HFFc6 (cell line): ENCODE results near the gene CSMD2. TPM values are rescaled to one million over a fixed set of nuclear protein-coding genes. Genes with fewer than 3 reads are reported as not detected.

Source experiments
- DNase-seq: peaks from one replicate; pipeline ENCODE4 v3.0.0-alpha.2; 2018
- H3K27ac Mint-ChIP-seq: 2 replicates; pipeline ENCODE4 v1.8.0; 2020; ENCODE audit warnings: mild to moderate bottlenecking, mixed read lengths
- H3K27me3 Mint-ChIP-seq: 2 replicates; pipeline ENCODE4 v1.8.0; 2021; ENCODE audit warnings: mild to moderate bottlenecking, moderate library complexity, mixed read lengths; ENCODE audit not compliant: insufficient read depth
- H3K36me3 Mint-ChIP-seq: 2 replicates; pipeline ENCODE4 v1.8.0; 2021; ENCODE audit warnings: low read depth, mixed read lengths
- H3K4me1 Mint-ChIP-seq: 2 replicates; pipeline ENCODE4 v1.8.0; 2020; ENCODE audit warnings: low read depth, mixed read lengths
- H3K4me3 Mint-ChIP-seq: 2 replicates; pipeline ENCODE4 v1.8.0; 2020; ENCODE audit warnings: mild to moderate bottlenecking, moderate library complexity, mixed read lengths
- H3K9me3 Mint-ChIP-seq: 2 replicates; pipeline ENCODE4 v1.8.0; 2020; ENCODE audit warnings: mild to moderate bottlenecking, mixed read lengths
- total RNA-seq, 6 experiments: library from RNA; stranded (reverse); fragmentation: NEBNext Ultra II Directional; extraction: Animal tissue kit (Norgen Biotek cat#: 25700); gene quantifications; 2 replicates in 1 of 6; 3 replicates in 5 of 6; pipeline ENCODE4 v1.2.3, GENCODE V29; 2021
- TF ChIP-seq, protein P1 (sequence below): fragments of 200-600 bp; sonication (generic); IDR thresholded peaks from 2 replicates; pipeline ENCODE4 v1.5.0; 2021; ENCODE audit warnings: antibody characterized with exemption, mild to moderate bottlenecking

The CSMD2 gene
- total RNA-seq, 6 experiments from 2014 or later: 0.77 to 3.2 (median 1.2) TPM

GRCh38 chr1:33719326-33719725 lies 445.7 kb downstream of the CSMD2 start:
- no peak for DNase-seq
- Mint-ChIP-seq H3K4me1 (no peaks in the 10 kb centered on the region), H3K36me3 (no peaks in the 10 kb centered on the region; the same call in 1 of the 2 replicates), H3K9me3 (peaks cover 5% of the 10 kb centered on the region), H3K4me3 (no peak overlapping the region), H3K27me3 (no peaks in the 10 kb centered on the region; the same call in 1 of the 2 replicates), H3K27ac (no peak overlapping the region)
- TF ChIP-seq, protein P1, sequence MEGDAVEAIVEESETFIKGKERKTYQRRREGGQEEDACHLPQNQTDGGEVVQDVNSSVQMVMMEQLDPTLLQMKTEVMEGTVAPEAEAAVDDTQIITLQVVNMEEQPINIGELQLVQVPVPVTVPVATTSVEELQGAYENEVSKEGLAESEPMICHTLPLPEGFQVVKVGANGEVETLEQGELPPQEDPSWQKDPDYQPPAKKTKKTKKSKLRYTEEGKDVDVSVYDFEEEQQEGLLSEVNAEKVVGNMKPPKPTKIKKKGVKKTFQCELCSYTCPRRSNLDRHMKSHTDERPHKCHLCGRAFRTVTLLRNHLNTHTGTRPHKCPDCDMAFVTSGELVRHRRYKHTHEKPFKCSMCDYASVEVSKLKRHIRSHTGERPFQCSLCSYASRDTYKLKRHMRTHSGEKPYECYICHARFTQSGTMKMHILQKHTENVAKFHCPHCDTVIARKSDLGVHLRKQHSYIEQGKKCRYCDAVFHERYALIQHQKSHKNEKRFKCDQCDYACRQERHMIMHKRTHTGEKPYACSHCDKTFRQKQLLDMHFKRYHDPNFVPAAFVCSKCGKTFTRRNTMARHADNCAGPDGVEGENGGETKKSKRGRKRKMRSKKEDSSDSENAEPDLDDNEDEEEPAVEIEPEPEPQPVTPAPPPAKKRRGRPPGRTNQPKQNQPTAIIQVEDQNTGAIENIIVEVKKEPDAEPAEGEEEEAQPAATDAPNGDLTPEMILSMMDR: no peak

- H3K4me3 Mint-ChIP-seq: no peak overlapping the region
- no peak for DNase-seq
- no peaks in the 10 kb centered on the region; the same call in 1 of the 2 replicates for H3K27me3 Mint-ChIP-seq
- peaks cover 11% of the 10 kb centered on the region for H3K9me3 Mint-ChIP-seq
- TF ChIP-seq, protein P1: no peak
- no peak overlapping the region for H3K27ac Mint-ChIP-seq
- H3K4me1 Mint-ChIP-seq: no peaks in the 10 kb centered on the region
- H3K36me3 Mint-ChIP-seq: no peaks in the 10 kb centered on the region; the same call in 1 of the 2 replicates
Observed at GRCh38 chr1:33718186-33718585, 446.8 kb downstream of the CSMD2 start.

GRCh38 chr1:33716976-33717688 lies 447.9 kb downstream of the CSMD2 start:
- Mint-ChIP-seq H3K27ac (no peak overlapping the region), H3K27me3 (no peaks in the 10 kb centered on the region; the same call in 1 of the 2 replicates), H3K4me1 (no peaks in the 10 kb centered on the region), H3K4me3 (no peak overlapping the region), H3K36me3 (no peaks in the 10 kb centered on the region; the same call in 1 of the 2 replicates), H3K9me3 (peaks cover 11% of the 10 kb centered on the region)
- TF ChIP-seq, protein P1: no peak
- no peak for DNase-seq

- Mint-ChIP-seq H3K9me3 (peaks cover 11% of the 10 kb centered on the region), H3K4me1 (no peaks in the 10 kb centered on the region; the same call in 1 of the 2 replicates), H3K27me3 (no peaks in the 10 kb centered on the region; the same call in 1 of the 2 replicates)
Observed at GRCh38 chr1:33715195-33715811, 449.7 kb downstream of the CSMD2 start.

DNA sequence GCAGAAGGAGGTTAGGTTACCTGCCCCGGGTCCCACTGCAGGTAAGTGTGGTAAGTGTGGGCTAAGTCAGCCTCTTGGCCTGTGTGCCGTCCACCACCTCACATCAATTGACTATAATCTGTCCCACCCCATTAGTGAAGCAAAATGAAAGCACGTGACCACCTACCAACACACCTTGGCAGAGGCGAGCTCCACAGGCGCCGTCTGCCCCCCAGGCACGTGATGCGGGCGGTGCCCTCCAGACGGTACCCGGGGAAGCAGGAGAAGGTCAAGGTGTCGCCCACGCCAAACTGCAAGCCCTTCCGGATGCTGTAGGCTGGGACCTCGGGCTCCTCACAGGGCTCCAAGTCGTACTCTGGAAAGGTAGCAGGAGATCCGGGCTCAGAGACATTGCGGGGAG lies 450.6 kb downstream of the CSMD2 start:
- no peak for DNase-seq
- H3K4me1 Mint-ChIP-seq: no peaks in the 10 kb centered on the region; the same call in 1 of the 2 replicates
- H3K9me3 Mint-ChIP-seq: peaks cover 11% of the 10 kb centered on the region
- TF ChIP-seq, protein P1: no peak
- no peaks in the 10 kb centered on the region; the same call in 1 of the 2 replicates for H3K27me3 Mint-ChIP-seq
- H3K4me3 Mint-ChIP-seq: no peak overlapping the region
- H3K27ac Mint-ChIP-seq: no peak overlapping the region
- no peaks in the 10 kb centered on the region; the same call in 1 of the 2 replicates for H3K36me3 Mint-ChIP-seq

More at GRCh38 chr1:33715195-33715811, 449.7 kb downstream of the CSMD2 start:
- DNase-seq: no peak
- Mint-ChIP-seq H3K4me3 (no peak overlapping the region), H3K36me3 (no peaks in the 10 kb centered on the region; the same call in 1 of the 2 replicates), H3K27ac (no peak overlapping the region)
- TF ChIP-seq, protein P1: no peak
